ENCODE data around the gene RAD9A. TPM values are rescaled to one million over a fixed set of nuclear protein-coding genes. Genes with fewer than 3 reads are reported as not detected.

RAD9A gene
- total and polyA plus RNA-seq, 2 experiments from 2014 or later = 13.9 to 17.0 TPM

- H3F3A ChIP-seq (replicated peaks; ENCODE audit: low read depth) = 0 out of 2 replicates have a peak, but pooled peaks cover 4% of the 10 kb centered on the region
- H3K27me3 Mint-ChIP-seq (ENCODE audit: insufficient read depth, low read depth, poor library complexity) = peaks cover 30% of the 10 kb centered on the region
- no peaks in the 10 kb centered on the region for H3K36me3 ChIP-seq (ENCODE audit: insufficient read depth)
- H3K4me3 ChIP-seq = no peak overlapping the region
- H3K36me3 Mint-ChIP-seq (ENCODE audit: low read depth) = no peaks in the 10 kb centered on the region; the same call in 2 of the 3 replicates
- DNase-seq (ENCODE audit: low spot score) = no peak
- H2AFZ ChIP-seq = no peak overlapping the region
- H3K79me2 ChIP-seq (replicated peaks; ENCODE audit: insufficient read depth) = no peaks in the 10 kb centered on the region
- peaks cover 37% of the 10 kb centered on the region for H3K4me1 Mint-ChIP-seq
- H3K4me3 Mint-ChIP-seq = no peak overlapping the region; the same call in 2 of the 3 replicates
- no peak for TF ChIP-seq ZNF331 (CRISPR knock-in tag; IDR thresholded peaks at IDR 0.05; ENCODE audit: low read depth)
- TF ChIP-seq CREB1 (CRISPR knock-in tag; IDR thresholded peaks at IDR 0.05; ENCODE audit: low read depth) = no peak
- TF ChIP-seq, protein P1, sequence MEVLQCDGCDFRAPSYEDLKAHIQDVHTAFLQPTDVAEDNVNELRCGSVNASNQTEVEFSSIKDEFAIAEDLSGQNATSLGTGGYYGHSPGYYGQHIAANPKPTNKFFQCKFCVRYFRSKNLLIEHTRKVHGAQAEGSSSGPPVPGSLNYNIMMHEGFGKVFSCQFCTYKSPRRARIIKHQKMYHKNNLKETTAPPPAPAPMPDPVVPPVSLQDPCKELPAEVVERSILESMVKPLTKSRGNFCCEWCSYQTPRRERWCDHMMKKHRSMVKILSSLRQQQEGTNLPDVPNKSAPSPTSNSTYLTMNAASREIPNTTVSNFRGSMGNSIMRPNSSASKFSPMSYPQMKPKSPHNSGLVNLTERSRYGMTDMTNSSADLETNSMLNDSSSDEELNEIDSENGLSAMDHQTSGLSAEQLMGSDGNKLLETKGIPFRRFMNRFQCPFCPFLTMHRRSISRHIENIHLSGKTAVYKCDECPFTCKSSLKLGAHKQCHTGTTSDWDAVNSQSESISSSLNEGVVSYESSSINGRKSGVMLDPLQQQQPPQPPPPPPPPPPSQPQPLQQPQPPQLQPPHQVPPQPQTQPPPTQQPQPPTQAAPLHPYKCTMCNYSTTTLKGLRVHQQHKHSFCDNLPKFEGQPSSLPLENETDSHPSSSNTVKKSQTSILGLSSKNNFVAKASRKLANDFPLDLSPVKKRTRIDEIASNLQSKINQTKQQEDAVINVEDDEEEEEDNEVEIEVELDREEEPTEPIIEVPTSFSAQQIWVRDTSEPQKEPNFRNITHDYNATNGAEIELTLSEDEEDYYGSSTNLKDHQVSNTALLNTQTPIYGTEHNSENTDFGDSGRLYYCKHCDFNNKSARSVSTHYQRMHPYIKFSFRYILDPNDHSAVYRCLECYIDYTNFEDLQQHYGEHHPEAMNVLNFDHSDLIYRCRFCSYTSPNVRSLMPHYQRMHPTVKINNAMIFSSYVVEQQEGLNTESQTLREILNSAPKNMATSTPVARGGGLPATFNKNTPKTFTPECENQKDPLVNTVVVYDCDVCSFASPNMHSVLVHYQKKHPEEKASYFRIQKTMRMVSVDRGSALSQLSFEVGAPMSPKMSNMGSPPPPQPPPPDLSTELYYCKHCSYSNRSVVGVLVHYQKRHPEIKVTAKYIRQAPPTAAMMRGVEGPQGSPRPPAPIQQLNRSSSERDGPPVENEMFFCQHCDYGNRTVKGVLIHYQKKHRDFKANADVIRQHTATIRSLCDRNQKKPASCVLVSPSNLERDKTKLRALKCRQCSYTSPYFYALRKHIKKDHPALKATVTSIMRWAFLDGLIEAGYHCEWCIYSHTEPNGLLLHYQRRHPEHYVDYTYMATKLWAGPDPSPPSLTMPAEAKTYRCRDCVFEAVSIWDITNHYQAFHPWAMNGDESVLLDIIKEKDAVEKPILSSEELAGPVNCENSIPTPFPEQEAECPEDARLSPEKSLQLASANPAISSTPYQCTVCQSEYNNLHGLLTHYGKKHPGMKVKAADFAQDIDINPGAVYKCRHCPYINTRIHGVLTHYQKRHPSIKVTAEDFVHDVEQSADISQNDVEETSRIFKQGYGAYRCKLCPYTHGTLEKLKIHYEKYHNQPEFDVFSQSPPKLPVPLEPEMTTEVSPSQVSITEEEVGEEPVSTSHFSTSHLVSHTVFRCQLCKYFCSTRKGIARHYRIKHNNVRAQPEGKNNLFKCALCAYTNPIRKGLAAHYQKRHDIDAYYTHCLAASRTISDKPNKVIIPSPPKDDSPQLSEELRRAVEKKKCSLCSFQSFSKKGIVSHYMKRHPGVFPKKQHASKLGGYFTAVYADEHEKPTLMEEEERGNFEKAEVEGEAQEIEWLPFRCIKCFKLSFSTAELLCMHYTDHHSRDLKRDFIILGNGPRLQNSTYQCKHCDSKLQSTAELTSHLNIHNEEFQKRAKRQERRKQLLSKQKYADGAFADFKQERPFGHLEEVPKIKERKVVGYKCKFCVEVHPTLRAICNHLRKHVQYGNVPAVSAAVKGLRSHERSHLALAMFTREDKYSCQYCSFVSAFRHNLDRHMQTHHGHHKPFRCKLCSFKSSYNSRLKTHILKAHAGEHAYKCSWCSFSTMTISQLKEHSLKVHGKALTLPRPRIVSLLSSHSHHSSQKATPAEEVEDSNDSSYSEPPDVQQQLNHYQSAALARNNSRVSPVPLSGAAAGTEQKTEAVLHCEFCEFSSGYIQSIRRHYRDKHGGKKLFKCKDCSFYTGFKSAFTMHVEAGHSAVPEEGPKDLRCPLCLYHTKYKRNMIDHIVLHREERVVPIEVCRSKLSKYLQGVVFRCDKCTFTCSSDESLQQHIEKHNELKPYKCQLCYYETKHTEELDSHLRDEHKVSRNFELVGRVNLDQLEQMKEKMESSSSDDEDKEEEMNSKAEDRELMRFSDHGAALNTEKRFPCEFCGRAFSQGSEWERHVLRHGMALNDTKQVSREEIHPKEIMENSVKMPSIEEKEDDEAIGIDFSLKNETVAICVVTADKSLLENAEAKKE (CRISPR knock-in tag; IDR thresholded peaks at IDR 0.05) = no peak
- TF ChIP-seq, protein P2, sequence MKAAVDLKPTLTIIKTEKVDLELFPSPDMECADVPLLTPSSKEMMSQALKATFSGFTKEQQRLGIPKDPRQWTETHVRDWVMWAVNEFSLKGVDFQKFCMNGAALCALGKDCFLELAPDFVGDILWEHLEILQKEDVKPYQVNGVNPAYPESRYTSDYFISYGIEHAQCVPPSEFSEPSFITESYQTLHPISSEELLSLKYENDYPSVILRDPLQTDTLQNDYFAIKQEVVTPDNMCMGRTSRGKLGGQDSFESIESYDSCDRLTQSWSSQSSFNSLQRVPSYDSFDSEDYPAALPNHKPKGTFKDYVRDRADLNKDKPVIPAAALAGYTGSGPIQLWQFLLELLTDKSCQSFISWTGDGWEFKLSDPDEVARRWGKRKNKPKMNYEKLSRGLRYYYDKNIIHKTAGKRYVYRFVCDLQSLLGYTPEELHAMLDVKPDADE (IDR thresholded peaks at IDR 0.05) = no peak
- no peak for TF ChIP-seq ZNF114 (CRISPR knock-in tag; IDR thresholded peaks at IDR 0.05)
- TF ChIP-seq JUNB (IDR thresholded peaks at IDR 0.05; ENCODE audit: unreplicated experiment) = no peak
- TF ChIP-seq EZH2phosphoT487 (IDR thresholded peaks at IDR 0.05; ENCODE audit: unreplicated experiment) = no peak
- no peak for TF ChIP-seq STAT1 (IDR thresholded peaks at IDR 0.05; ENCODE audit: unreplicated experiment)
- TF ChIP-seq, protein P3, sequence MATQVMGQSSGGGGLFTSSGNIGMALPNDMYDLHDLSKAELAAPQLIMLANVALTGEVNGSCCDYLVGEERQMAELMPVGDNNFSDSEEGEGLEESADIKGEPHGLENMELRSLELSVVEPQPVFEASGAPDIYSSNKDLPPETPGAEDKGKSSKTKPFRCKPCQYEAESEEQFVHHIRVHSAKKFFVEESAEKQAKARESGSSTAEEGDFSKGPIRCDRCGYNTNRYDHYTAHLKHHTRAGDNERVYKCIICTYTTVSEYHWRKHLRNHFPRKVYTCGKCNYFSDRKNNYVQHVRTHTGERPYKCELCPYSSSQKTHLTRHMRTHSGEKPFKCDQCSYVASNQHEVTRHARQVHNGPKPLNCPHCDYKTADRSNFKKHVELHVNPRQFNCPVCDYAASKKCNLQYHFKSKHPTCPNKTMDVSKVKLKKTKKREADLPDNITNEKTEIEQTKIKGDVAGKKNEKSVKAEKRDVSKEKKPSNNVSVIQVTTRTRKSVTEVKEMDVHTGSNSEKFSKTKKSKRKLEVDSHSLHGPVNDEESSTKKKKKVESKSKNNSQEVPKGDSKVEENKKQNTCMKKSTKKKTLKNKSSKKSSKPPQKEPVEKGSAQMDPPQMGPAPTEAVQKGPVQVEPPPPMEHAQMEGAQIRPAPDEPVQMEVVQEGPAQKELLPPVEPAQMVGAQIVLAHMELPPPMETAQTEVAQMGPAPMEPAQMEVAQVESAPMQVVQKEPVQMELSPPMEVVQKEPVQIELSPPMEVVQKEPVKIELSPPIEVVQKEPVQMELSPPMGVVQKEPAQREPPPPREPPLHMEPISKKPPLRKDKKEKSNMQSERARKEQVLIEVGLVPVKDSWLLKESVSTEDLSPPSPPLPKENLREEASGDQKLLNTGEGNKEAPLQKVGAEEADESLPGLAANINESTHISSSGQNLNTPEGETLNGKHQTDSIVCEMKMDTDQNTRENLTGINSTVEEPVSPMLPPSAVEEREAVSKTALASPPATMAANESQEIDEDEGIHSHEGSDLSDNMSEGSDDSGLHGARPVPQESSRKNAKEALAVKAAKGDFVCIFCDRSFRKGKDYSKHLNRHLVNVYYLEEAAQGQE (IDR thresholded peaks at IDR 0.05; ENCODE audit: unreplicated experiment) = no peak
- no peak for TF ChIP-seq CTCF (conservative IDR thresholded peaks at IDR 0.05; ENCODE audit: low read depth in 2 of 2)
- no peak for TF ChIP-seq EZH2 (IDR thresholded peaks at IDR 0.05; ENCODE audit: low read depth, unreplicated experiment)
- TF ChIP-seq NANOG (IDR thresholded peaks at IDR 0.05; ENCODE audit: borderline replicate concordance) = no peak
- no peak for TF ChIP-seq POLR2AphosphoS5 (IDR thresholded peaks at IDR 0.05; ENCODE audit: low read depth)
- no peak overlapping the region for H3K27ac ChIP-seq (ENCODE audit: low read depth)
- peaks cover 55% of the 10 kb centered on the region for H3K27me3 ChIP-seq (ENCODE audit: insufficient read depth)
- no peaks in the 10 kb centered on the region for H4K20me1 ChIP-seq (replicated peaks; ENCODE audit: insufficient read depth)
- H3K9me3 Mint-ChIP-seq = no peaks in the 10 kb centered on the region
- no peaks in the 10 kb centered on the region for H3K9me2 ChIP-seq (ENCODE audit: insufficient read depth)
- no peak overlapping the region for H3K4me2 ChIP-seq
- peaks cover 25% of the 10 kb centered on the region for H3K4me1 ChIP-seq (ENCODE audit: insufficient read depth)
- no peak for ATAC-seq
- H3K27ac Mint-ChIP-seq = no peak overlapping the region
Measured at GRCh38 chr11:67368621-67369020, 23.2 kb upstream of the RAD9A start.

Data from GM23338 (cell line).